GM18520 (cell line): ENCODE measurements around the gene FRG2C.
"Not testable (repeated sequence)": the region's sequence is repeated elsewhere in the genome, so short reads cannot be mapped to it uniquely, and the experiment has no call there.

Experiments
- ATAC-seq: cut with Tn5 transposase; IDR thresholded peaks from one replicate; pipeline ENCODE4 v1.9.1; 2021; ENCODE audit not compliant: unreplicated experiment

The FRG2C gene

DNA sequence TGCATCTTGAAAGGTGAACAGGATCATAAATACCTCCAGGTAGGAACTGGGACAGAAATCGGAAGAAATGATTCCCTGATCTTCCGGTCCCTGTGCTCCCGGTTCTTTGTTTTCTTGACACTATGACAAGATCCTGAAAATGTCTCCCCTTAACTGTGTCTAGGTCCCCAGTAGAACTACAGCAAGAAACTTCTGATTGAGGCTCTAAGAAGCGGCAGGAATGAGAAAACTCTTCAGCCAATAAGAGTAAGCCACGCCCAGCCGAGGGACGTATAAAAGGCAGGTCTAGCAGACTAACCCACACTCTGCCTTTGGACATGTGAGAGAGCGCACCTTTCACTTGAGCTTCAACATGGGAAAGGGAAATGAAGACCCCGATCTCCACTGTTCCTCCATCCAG, at the start of gene FRG2C:
TSS of gene FRG2C (plus strand) at position 301 of the 400 bp plus-strand sequence. CDS start at position 353, 52 bp downstream.
- not testable (repeated sequence) for ATAC-seq

DNA sequence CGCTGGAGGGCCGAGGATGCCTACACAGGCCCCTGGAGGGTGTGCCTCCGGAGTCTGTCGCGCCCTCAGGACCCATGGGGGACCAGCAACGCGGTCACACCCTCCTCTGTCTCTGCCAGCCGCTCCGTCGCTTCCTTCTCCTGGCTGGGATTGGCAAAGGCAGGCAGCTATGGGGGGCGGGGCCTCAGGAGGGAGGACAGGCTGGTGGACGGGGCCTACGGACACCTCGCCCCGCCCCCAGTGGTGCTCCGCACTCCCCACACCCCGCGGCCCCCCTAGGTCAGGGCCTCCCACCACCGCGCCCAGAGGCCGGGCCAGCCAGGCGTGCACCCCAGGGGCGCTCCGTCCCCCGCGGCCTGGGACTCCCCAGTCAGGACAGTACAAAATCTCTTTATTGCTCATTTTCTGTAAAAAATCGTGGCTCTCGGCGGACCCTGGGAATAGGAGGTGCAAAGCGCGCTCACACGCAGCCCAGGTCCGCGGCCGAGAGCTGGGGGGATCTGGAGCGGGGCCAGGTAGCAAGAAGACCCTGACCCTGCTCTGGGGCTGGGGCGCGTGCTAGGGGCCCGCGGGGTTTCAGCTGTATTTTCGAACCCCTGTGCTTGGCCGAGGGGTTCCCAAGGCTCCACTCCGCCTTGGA, 45.3 kb upstream of the FRG2C start:
- ATAC-seq, result not testable (repeated sequence)

DNA sequence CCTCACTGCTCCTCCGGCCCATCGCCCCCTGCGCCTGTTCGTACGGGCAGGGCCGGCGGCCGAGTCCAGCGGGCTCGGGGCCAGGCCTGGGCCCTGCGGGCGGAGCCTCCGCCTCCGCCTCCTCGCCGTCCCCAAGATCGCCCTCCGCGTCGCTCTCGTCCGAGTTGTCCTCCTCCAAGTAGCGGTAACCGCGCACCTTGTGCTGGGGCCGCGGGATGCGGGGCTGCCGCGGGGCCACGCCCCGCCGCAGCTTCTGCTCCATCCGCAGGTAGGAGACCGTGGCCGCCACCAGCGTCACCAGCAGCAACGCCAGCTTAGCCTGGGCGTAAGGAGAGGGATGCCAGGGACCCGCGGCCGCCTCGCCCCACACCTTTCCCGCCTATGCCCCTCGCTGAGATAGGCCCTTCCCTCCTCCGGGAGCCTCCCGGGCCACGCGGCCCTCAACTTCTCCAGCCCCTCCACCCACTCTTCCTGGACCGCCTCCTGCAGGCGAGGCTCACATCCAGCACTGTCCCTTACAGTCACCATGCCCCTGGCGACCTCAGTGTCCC, 44.6 kb upstream of the FRG2C start:
- not testable (repeated sequence) for ATAC-seq

GRCh38 chr3:75621772-75622171, 42.4 kb upstream of the FRG2C start:
- ATAC-seq, result not testable (repeated sequence)

- ATAC-seq, result not testable (repeated sequence)
These were observed 40.5 kb upstream of the FRG2C start for GRCh38 chr3:75623656-75624055.

- not testable (repeated sequence) for ATAC-seq
These were observed 33.1 kb upstream of the FRG2C start for GRCh38 chr3:75630887-75631535.

DNA sequence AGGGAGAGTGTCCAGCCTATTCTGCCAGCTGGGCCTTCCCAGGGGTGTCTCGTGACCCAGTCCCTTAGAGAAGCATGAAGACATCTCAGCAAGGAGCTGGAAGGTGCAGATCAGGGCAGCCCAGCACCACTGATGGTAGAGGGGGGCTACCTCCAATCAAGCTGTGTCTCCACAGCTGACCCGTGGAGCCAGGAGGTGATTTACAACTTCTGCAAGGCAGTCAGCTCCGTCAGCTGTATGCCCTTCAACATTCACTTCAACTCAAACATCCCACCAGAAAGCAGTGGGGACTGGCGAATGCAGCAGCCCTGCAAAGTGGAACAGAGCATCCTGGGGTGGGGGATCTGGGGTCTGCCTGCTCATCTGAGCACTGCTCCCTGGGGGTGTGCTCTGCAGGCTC, 32.6 kb upstream of the FRG2C start:
- ATAC-seq, result no peak

GRCh38 chr3:75638947-75639346, 25.2 kb upstream of the FRG2C start:
- ATAC-seq, result not testable (repeated sequence)

GRCh38 chr3:75641107-75641517, 23.0 kb upstream of the FRG2C start:
- not testable (repeated sequence) for ATAC-seq

- ATAC-seq, result not testable (repeated sequence)
These were observed 20.9 kb upstream of the FRG2C start for GRCh38 chr3:75643031-75643800.

GRCh38 chr3:75645548-75645947, 18.6 kb upstream of the FRG2C start:
- not testable (repeated sequence) for ATAC-seq

DNA sequence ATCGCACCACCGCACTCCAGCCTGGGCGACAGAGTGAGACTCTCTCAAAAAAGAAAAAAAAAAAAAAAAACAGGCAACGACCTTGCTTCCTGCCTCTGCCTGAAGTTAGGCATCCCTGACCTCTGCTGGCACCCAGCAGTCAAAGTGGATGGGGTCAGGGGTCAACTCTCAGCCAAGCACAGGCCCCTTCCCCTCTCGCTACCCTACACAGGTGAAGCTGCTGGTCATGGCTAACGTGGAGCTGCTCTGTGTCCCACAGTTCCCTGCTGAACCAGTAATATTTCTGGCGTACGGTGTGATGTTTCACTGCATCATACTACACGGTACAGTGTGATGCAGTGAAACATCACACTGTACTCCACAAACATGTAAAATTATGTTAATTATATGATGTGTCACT, 13.9 kb upstream of the FRG2C start:
- no peak for ATAC-seq

- ATAC-seq, result not testable (repeated sequence)
These were observed 8.8 kb upstream of the FRG2C start for GRCh38 chr3:75655101-75655904.

DNA sequence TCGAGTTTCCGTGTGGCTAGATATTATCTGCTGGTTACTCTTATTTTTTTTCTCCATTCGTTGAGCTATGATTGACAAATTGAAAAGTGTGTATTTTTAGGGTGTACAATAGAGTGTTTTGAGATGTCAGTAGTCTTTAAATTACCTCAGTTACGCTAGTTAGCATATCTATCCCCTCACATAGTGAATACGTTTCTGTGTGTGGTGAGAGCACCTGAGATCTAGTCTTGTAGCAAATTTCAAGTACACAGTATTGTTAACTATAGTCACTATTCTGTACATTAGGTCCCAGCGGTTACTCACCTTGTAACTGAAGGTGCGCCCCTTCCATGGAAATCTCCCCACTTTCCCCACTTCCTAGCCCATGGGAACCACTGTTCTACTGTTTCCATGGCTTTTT, 8.2 kb upstream of the FRG2C start:
- ATAC-seq, result not testable (repeated sequence)

DNA sequence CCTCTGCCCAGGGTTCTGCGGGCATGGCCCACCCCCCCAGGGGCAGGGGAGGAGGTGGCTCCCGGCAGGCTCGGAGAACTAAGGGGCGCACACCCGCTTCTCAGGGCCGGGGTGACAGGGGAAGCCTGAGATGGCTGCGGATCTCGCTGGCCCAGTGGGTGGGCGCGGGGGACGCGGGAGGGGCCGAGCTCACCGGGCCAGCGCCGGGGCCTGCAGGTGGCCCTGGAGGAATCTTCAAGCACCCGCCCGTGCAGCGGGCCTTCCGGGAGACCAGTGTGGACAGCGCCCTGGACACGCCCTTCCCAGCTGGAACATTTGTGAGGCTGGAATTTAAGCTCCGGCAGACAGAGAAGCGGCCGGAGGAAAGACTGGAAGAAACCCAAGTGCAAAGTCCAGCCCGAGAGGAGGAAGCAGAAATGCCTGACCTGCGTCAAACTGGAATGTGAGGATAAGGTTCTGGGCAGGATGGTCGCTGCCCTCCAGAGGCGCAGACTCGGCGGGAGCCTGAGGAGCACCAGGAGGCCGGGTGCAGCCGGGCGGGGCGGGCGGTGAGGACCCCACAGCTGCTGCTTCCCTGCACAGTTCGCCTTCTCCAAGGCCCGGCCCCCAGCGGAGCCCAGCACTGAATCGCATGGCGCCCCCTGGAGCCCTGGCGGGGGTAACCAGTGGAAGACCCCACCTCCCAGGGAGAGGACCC, 5.6 kb upstream of the FRG2C start:
- ATAC-seq, result not testable (repeated sequence)

DNA sequence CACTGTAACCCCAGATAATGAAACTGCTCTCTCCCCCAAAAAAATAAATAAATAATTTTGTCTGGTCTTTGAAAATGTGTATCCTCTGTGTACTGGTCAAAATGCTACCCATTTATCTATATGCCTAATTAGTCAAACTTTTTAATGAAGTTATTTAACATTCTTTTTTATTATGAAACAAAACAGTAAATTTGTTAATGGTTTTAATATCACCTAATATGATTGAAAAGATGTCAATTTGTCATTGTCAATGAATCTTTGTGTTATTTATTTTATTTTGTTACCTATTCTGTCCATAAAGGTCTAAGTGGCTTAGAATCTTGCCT, 5.1 kb upstream of the FRG2C start:
- ATAC-seq, result not testable (repeated sequence)

GRCh38 chr3:75665626-75666025, 1.5 kb downstream of the FRG2C start:
- not testable (repeated sequence) for ATAC-seq

DNA sequence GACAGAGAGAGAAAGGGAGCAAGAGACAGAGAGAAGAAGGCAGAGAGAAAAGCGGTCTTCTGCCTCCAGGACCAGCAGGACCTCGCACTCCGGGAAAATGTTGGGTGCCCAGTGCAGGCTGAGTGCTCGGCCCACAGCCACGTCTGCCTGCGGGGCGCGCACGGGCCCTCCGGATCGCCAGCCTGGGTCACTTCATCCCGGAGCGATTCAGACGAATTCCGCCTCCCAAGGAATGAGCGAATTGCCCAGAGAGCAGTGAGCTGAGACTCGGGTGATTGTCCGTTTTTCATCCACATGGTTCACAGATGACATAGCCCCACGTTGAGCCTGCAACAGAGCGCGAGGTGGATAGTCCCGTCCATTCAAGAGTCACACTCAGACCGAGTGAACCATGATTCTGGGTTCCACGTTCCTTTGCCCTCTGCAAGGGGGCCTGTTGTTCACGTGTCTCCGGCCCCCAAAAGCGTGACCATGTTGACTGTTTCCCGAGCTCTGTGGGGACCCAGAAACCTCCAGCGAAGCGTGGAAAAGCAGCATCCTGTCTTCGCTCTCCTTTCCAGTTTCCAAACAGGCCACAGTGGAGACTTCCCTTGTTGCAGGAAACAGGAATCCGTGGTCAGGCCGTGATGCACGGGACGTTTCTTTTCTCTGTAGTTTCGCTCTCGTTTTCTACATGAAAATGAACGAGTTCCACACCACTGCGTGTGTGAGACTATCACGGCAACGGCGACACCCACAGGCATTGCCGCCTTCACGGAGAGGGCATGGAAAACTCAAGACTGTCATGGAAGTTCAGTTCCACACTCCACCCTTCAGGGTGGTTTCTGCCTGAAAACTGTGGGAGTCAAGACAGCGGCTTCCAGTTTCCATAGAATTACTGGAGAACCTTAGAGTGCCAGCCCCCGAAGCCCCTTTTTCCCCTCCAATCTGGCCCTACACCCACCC, 3.9 kb downstream of the FRG2C start:
- ATAC-seq, result not testable (repeated sequence)

GRCh38 chr3:75668759-75669347, 4.7 kb downstream of the FRG2C start:
- not testable (repeated sequence) for ATAC-seq
